Measurements from ENCODE around the gene SMG5.

Gene SMG5

GRCh38 chr1:156204686-156205085, 77.9 kb downstream of the SMG5 start:
- Histone ChIP-seq H3K27ac (no peak overlapping the region), H3K27me3 (ENCODE audit: insufficient read depth, low read depth, severe bottlenecking) (no peaks in the 10 kb centered on the region), H3K4me3 (ENCODE audit: low read depth, low read length) (no peak overlapping the region), H3K36me3 (peaks cover 86% of the 10 kb centered on the region), H3K9me3 (ENCODE audit: severe bottlenecking) (no peaks in the 10 kb centered on the region)
- no peak for DNase-seq
- TF ChIP-seq CTCF (IDR thresholded peaks at IDR 0.05; ENCODE audit: low read depth, low read length): no peak

GRCh38 chr1:156203331-156203730, 79.3 kb downstream of the SMG5 start:
- no peak for TF ChIP-seq CTCF (IDR thresholded peaks at IDR 0.05; ENCODE audit: low read depth, low read length)
- Histone ChIP-seq H3K27ac (no peak overlapping the region; the same call in 1 of the 2 replicates), H3K4me3 (ENCODE audit: low read depth, low read length) (no peak overlapping the region), H3K27me3 (ENCODE audit: insufficient read depth, low read depth, severe bottlenecking) (no peaks in the 10 kb centered on the region), H3K9me3 (ENCODE audit: severe bottlenecking) (no peaks in the 10 kb centered on the region), H3K36me3 (peaks cover 88% of the 10 kb centered on the region)
- DNase-seq: no peak

GRCh38 chr1:156200044-156200443, 82.6 kb downstream of the SMG5 start:
- Histone ChIP-seq H3K4me3 (ENCODE audit: low read depth, low read length) (no peak overlapping the region), H3K27me3 (ENCODE audit: insufficient read depth, low read depth, severe bottlenecking) (no peaks in the 10 kb centered on the region), H3K27ac (no peak overlapping the region), H3K36me3 (peaks cover 80% of the 10 kb centered on the region), H3K9me3 (ENCODE audit: severe bottlenecking) (no peaks in the 10 kb centered on the region)
- no peak for DNase-seq
- TF ChIP-seq CTCF (IDR thresholded peaks at IDR 0.05; ENCODE audit: low read depth, low read length): no peak
